Hepatocyte (in vitro differentiated cells): ENCODE measurements around the gene DGKI. TPM values are rescaled to one million over a fixed set of nuclear protein-coding genes. Genes with fewer than 3 reads are reported as not detected.
A peak's percentile ranks its signal among the peaks of the same experiment; 100 is the strongest.

ENCODE experiments used
- DNase-seq: peaks from one replicate; pipeline ENCODE4 v3.0.0-alpha.2; 2016; ENCODE audit warnings: low spot score
- H2AFZ ChIP-seq: fragments of 200-600 bp; sonication (generic); 2 replicates; pipeline ENCODE4 v1.6.0; 2016; ENCODE audit warnings: antibody characterized with exemption, mild to moderate bottlenecking
- H3K27ac ChIP-seq: fragments of 200-600 bp; sonication (generic); 2 replicates; pipeline ENCODE4 v1.5.1; 2016; ENCODE audit warnings: mild to moderate bottlenecking
- H3K27me3 ChIP-seq: fragments of 200-600 bp; sonication (generic); 2 replicates; pipeline ENCODE4 v1.6.1; 2016
- H3K36me3 ChIP-seq: fragments of 200-600 bp; sonication (generic); replicated peaks from 2 replicates; pipeline ENCODE4 v1.5.1; 2016; ENCODE audit warnings: low read depth; ENCODE audit not compliant: insufficient read depth
- H3K4me1 ChIP-seq: fragments of 200-600 bp; sonication (generic); 2 replicates; pipeline ENCODE4 v1.5.1; 2016; ENCODE audit warnings: mild to moderate bottlenecking, moderate library complexity; ENCODE audit not compliant: insufficient read depth
- H3K4me2 ChIP-seq: fragments of 200-600 bp; sonication (generic); 2 replicates; pipeline ENCODE4 v1.6.0; 2016
- H3K4me3 ChIP-seq: fragments of 200-600 bp; sonication (generic); 2 replicates; pipeline ENCODE4 v1.5.1; 2016; ENCODE audit warnings: mild to moderate bottlenecking
- H3K79me2 ChIP-seq: fragments of 200-600 bp; sonication (generic); 2 replicates; pipeline ENCODE4 v1.6.0; 2017; ENCODE audit warnings: mild to moderate bottlenecking
- H3K9me2 ChIP-seq: fragments of 200-600 bp; sonication (generic); replicated peaks from 2 replicates; pipeline ENCODE4 v1.6.0; 2017; ENCODE audit warnings: mild to moderate bottlenecking; ENCODE audit not compliant: insufficient read depth
- H3K9me3 ChIP-seq: fragments of 200-600 bp; sonication (generic); 2 replicates; pipeline ENCODE4 v1.5.1; 2016; ENCODE audit warnings: low read depth, mild to moderate bottlenecking
- H4K20me1 ChIP-seq: fragments of 200-600 bp; sonication (generic); 2 replicates; pipeline ENCODE4 v1.6.0; 2016; ENCODE audit warnings: mild to moderate bottlenecking; ENCODE audit not compliant: insufficient read depth, poor library complexity, severe bottlenecking
- EZH2 ChIP-seq: fragments of 200-600 bp; sonication (generic); IDR thresholded peaks from 2 replicates; pipeline ENCODE4 v1.6.1; 2016; ENCODE audit warnings: antibody characterized with exemption, mild to moderate bottlenecking, borderline replicate concordance
- EZH2phosphoT487 ChIP-seq: fragments of 200-600 bp; sonication (generic); IDR thresholded peaks from one replicate; pipeline ENCODE4 v1.6.1; 2018; ENCODE audit warnings: antibody characterized with exemption, mild to moderate bottlenecking, low read depth, moderate library complexity; ENCODE audit not compliant: unreplicated experiment, severe bottlenecking
- WGBS: methylation state at CpG from one replicate; pipeline ENCODE4 v1.1.6; 2016; ENCODE audit warnings: low lambda C conversion rate; ENCODE audit errors: missing lambda C conversion rate; 5-methylcytosine and 5-hydroxymethylcytosine counted together
- polyA plus RNA-seq: library from polyadenylated mRNA; unstranded; fragments of >200 nt; fragmentation: Nextera tagmentation; extraction: Ambion mirVana; gene quantifications from 2 replicates; pipeline ENCODE4 v1.2.1, GENCODE V29; 2016
- total RNA-seq: library from RNA; depleted of rRNA; stranded (reverse); fragments of >200 nt; gene quantifications from 2 replicates; pipeline ENCODE4 v1.2.3, GENCODE V29; 2014
- TF ChIP-seq, protein P1 (sequence below): fragments of 200-600 bp; sonication (generic); IDR thresholded peaks from 2 replicates; pipeline ENCODE4 v1.5.1; 2016; ENCODE audit warnings: antibody characterized with exemption, mild to moderate bottlenecking; ENCODE audit not compliant: poor library complexity

DGKI gene
- total and polyA plus RNA-seq, 2 experiments from 2014 or later: 0.47 to 1.8 TPM

DNA sequence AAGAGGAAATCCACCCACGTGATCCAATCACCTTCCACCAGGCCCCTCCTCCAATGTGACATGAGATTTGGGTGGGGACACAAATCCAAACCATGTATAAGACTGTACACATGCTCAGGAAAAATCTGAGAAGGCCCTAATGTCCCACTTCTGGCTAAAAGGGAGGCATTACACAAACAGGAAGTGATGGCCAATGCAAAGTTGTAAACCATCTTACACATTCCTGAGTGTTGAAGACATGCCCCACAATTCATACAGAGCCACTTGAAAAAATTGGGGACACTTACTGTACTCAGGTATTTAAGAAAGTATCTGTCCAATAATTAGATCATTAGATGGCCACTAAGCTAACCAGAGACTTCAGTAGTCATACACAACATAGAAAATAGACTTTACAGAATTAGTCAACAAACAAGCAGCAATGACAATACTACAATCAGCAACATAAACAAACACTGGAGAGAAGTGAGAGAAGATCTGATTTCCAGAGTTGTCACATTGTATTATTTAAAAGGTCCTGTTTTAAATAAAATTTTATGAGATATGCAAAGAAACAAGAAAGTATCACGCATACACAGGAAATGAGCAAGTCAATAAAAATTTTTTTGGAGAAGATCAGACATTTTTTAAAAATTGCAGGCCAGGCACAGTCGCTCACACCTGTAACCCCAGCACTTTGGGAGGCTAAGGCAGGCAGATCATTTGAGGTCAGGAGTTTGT lies 143.3 kb downstream of the DGKI start:
- Histone ChIP-seq H3K27me3 (no peaks in the 10 kb centered on the region), H3K4me3 (no peak overlapping the region), H3K4me1 (no peaks in the 10 kb centered on the region), H3K79me2 (no peaks in the 10 kb centered on the region), H3K36me3 (no peaks in the 10 kb centered on the region), H3K27ac (no peak overlapping the region), H3K9me2 (no peaks in the 10 kb centered on the region), H2AFZ (no peak overlapping the region), H3K4me2 (no peak overlapping the region), H4K20me1 (no peaks in the 10 kb centered on the region), H3K9me3 (no peaks in the 10 kb centered on the region)
- no peak for DNase-seq
- 85% methylated on average over 3 of the region's 3 CpGs for WGBS
- TF ChIP-seq, protein P1, sequence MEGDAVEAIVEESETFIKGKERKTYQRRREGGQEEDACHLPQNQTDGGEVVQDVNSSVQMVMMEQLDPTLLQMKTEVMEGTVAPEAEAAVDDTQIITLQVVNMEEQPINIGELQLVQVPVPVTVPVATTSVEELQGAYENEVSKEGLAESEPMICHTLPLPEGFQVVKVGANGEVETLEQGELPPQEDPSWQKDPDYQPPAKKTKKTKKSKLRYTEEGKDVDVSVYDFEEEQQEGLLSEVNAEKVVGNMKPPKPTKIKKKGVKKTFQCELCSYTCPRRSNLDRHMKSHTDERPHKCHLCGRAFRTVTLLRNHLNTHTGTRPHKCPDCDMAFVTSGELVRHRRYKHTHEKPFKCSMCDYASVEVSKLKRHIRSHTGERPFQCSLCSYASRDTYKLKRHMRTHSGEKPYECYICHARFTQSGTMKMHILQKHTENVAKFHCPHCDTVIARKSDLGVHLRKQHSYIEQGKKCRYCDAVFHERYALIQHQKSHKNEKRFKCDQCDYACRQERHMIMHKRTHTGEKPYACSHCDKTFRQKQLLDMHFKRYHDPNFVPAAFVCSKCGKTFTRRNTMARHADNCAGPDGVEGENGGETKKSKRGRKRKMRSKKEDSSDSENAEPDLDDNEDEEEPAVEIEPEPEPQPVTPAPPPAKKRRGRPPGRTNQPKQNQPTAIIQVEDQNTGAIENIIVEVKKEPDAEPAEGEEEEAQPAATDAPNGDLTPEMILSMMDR: no peak
- no peak for TF ChIP-seq EZH2
- no peak for TF ChIP-seq EZH2phosphoT487

DNA sequence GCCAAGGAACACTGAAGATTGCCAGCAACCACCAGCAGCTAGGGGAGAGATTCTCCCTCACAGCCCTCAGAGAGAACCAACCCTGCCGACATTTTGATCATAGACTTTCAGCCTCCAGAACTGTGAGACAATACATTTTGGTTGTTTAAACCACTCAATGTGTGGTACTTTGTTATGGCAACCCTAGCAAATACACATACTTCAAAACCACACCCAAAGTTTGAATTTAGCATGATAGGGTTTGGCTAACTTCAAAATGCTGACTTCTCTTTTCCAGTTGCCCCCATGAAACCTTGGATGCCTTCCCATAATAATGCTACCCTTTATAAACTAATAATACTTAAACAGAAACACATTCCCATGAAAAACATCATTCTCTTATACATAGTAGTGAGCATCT lies 149.8 kb downstream of the DGKI start:
- DNase-seq: no peak
- no peaks in the 10 kb centered on the region for H3K36me3 ChIP-seq
- no peak overlapping the region for H3K27ac ChIP-seq
- H4K20me1 ChIP-seq: no peaks in the 10 kb centered on the region
- no peaks in the 10 kb centered on the region for H3K4me1 ChIP-seq
- H3K79me2 ChIP-seq: no peaks in the 10 kb centered on the region
- H3K9me3 ChIP-seq: no peaks in the 10 kb centered on the region
- no peak overlapping the region for H2AFZ ChIP-seq
- no peaks in the 10 kb centered on the region for H3K9me2 ChIP-seq
- no peak overlapping the region for H3K4me2 ChIP-seq
- TF ChIP-seq EZH2: no peak
- no peak for TF ChIP-seq EZH2phosphoT487
- TF ChIP-seq, protein P1: no peak
- H3K27me3 ChIP-seq: peaks cover 21% of the 10 kb centered on the region
- no peak overlapping the region for H3K4me3 ChIP-seq
- 93% methylated on average over 1 of the region's 1 CpG for WGBS

DNA sequence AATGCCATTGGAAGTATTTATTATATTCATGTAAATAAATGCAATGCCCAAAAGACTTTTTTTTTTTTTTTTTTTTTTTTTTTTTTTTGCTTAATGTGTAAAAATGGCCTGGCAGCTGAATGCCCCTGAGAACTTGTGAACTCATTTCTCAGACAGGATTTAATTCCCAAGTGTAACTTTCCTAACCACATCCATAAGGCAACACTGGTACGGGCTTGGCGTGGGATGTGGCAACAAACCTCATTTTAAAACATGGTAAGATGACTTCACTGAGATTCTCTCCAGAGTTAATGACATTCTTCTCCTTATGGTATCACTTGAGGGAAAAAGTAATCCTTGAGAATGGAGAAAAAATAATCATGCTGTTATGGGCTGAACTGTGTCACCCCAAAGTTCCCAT lies 150.4 kb downstream of the DGKI start:
- no peak for TF ChIP-seq EZH2phosphoT487
- 93% methylated on average over 2 of the region's 2 CpGs for WGBS
- DNase-seq: no peak
- Histone ChIP-seq H3K4me1 (no peaks in the 10 kb centered on the region), H3K79me2 (no peaks in the 10 kb centered on the region), H3K27ac (no peak overlapping the region), H3K27me3 (peaks cover 21% of the 10 kb centered on the region), H4K20me1 (no peaks in the 10 kb centered on the region), H2AFZ (no peak overlapping the region), H3K4me2 (no peak overlapping the region), H3K36me3 (no peaks in the 10 kb centered on the region), H3K9me2 (no peaks in the 10 kb centered on the region), H3K4me3 (no peak overlapping the region), H3K9me3 (no peaks in the 10 kb centered on the region)

DNA sequence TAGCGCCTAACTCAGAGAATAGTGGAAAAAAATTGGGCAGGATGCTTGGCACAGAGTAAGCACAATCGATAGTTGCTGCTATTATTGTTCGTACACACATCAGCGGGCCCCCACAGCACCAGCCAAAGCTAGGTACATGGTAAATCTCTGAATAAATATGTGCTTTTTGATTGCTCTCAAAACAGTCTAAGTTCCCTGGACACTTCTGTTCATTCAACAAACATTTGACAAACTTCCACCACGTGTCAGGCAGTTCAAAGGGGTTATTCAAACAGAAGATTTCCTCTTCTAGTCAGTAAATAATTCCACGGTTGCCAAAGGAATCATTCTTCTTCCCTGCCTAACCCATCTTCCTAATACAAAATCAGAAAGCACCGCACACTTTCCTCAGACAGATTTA lies 150.8 kb downstream of the DGKI start:
- Histone ChIP-seq H2AFZ (no peak overlapping the region), H3K4me3 (no peak overlapping the region), H3K4me2 (no peak overlapping the region), H3K79me2 (no peaks in the 10 kb centered on the region), H3K36me3 (no peaks in the 10 kb centered on the region), H3K9me2 (no peaks in the 10 kb centered on the region), H3K9me3 (no peaks in the 10 kb centered on the region), H3K27me3 (peaks cover 25% of the 10 kb centered on the region), H3K27ac (no peak overlapping the region), H3K4me1 (no peaks in the 10 kb centered on the region), H4K20me1 (no peaks in the 10 kb centered on the region)
- TF ChIP-seq EZH2phosphoT487: no peak
- TF ChIP-seq, protein P1: no peak
- no peak for TF ChIP-seq EZH2
- WGBS: 61% methylated on average over 7 of the region's 7 CpGs
- DNase-seq: peak; percentile 23
